Measurements from ENCODE around the gene PTPRD.

The PTPRD gene

GRCh38 chr9:9504869-9505268 is 1107.9 kb downstream of the PTPRD start:
- no peak for TF ChIP-seq CTCF (IDR thresholded peaks at IDR 0.05; ENCODE audit: low read depth, low read length)
- no peak overlapping the region for H3K4me3 ChIP-seq (ENCODE audit: low read depth, low read length)

- no peak for TF ChIP-seq CTCF (IDR thresholded peaks at IDR 0.05; ENCODE audit: low read depth, low read length)
- no peak overlapping the region for H3K4me3 ChIP-seq (ENCODE audit: low read depth, low read length)
These were observed 1113.3 kb downstream of the PTPRD start for GRCh38 chr9:9499546-9499945.

GRCh38 chr9:9498846-9499245 is 1114.0 kb downstream of the PTPRD start:
- TF ChIP-seq CTCF (IDR thresholded peaks at IDR 0.05; ENCODE audit: low read depth, low read length) = no peak
- no peak overlapping the region for H3K4me3 ChIP-seq (ENCODE audit: low read depth, low read length)

- no peak overlapping the region for H3K4me3 ChIP-seq (ENCODE audit: low read depth, low read length)
- TF ChIP-seq CTCF (IDR thresholded peaks at IDR 0.05; ENCODE audit: low read depth, low read length) = no peak
These were observed 1114.7 kb downstream of the PTPRD start for GRCh38 chr9:9498128-9498527.

- no peak for TF ChIP-seq CTCF (IDR thresholded peaks at IDR 0.05; ENCODE audit: low read depth, low read length)
- H3K4me3 ChIP-seq (ENCODE audit: low read depth, low read length) = no peak overlapping the region
These were observed 1118.5 kb downstream of the PTPRD start for GRCh38 chr9:9494336-9494735.

GRCh38 chr9:9492506-9492905 is 1120.3 kb downstream of the PTPRD start:
- H3K4me3 ChIP-seq (ENCODE audit: low read depth, low read length) = no peak overlapping the region
- no peak for TF ChIP-seq CTCF (IDR thresholded peaks at IDR 0.05; ENCODE audit: low read depth, low read length)

GRCh38 chr9:9489183-9489582 is 1123.6 kb downstream of the PTPRD start:
- no peak for TF ChIP-seq CTCF (IDR thresholded peaks at IDR 0.05; ENCODE audit: low read depth, low read length)
- no peak overlapping the region for H3K4me3 ChIP-seq (ENCODE audit: low read depth, low read length)
